DOHH2 (cell line): ENCODE measurements around the gene LEMD1.

Experiments
- EZH2phosphoT487 ChIP-seq: fragments of 200-600 bp; sonication (generic); IDR thresholded peaks from 2 replicates; pipeline ENCODE4 v1.6.1; 2017; ENCODE audit warnings: borderline replicate concordance, mild to moderate bottlenecking, antibody characterized with exemption, low read length, moderate library complexity, mixed read lengths
- TF ChIP-seq, protein P1 (sequence below): fragments of 200-600 bp; sonication (generic); IDR thresholded peaks from one replicate; pipeline ENCODE4 v1.5.1; 2014; ENCODE audit warnings: antibody characterized with exemption, mild to moderate bottlenecking, low read depth, low read length; ENCODE audit not compliant: poor library complexity, severe bottlenecking

GRCh38 chr1:205338011-205338410 is 83.8 kb downstream of the LEMD1 start:
- TF ChIP-seq, protein P1, sequence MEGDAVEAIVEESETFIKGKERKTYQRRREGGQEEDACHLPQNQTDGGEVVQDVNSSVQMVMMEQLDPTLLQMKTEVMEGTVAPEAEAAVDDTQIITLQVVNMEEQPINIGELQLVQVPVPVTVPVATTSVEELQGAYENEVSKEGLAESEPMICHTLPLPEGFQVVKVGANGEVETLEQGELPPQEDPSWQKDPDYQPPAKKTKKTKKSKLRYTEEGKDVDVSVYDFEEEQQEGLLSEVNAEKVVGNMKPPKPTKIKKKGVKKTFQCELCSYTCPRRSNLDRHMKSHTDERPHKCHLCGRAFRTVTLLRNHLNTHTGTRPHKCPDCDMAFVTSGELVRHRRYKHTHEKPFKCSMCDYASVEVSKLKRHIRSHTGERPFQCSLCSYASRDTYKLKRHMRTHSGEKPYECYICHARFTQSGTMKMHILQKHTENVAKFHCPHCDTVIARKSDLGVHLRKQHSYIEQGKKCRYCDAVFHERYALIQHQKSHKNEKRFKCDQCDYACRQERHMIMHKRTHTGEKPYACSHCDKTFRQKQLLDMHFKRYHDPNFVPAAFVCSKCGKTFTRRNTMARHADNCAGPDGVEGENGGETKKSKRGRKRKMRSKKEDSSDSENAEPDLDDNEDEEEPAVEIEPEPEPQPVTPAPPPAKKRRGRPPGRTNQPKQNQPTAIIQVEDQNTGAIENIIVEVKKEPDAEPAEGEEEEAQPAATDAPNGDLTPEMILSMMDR = no peak
- TF ChIP-seq EZH2phosphoT487 = no peak
